Fibroblast of villous mesenchyme (primary cell): ENCODE data around the gene MPRIP. TPM values are rescaled to one million over a fixed set of nuclear protein-coding genes. Genes with fewer than 3 reads are reported as not detected.

ENCODE experiments used
- DNase-seq: peaks from one replicate; pipeline ENCODE4 v3.0.0-alpha.2; 2010; ENCODE audit warnings: low read depth
- H3K4me3 ChIP-seq: 2 replicates; pipeline ENCODE4 v1.5.1; 2011; ENCODE audit warnings: low read depth, mild to moderate bottlenecking, low read length
- CTCF ChIP-seq: IDR thresholded peaks from 2 replicates; pipeline ENCODE4 v1.5.1; 2012; ENCODE audit warnings: low read depth, mild to moderate bottlenecking, low read length; ENCODE audit not compliant: insufficient read depth
- total RNA-seq: library from RNA; depleted of rRNA; stranded (reverse); fragments of >200 nt; gene quantifications from 2 replicates; pipeline ENCODE4 v1.2.3, GENCODE V29; 2012

MPRIP gene
- total RNA-seq, 1 donor = 178 TPM

- TF ChIP-seq CTCF = no peak
- no peak for DNase-seq
These were observed 45.3 kb downstream of the MPRIP start for GRCh38 chr17:17087424-17088015.

GRCh38 chr17:17088086-17088485 lies 45.8 kb downstream of the MPRIP start:
- no peak for TF ChIP-seq CTCF
- no peak for DNase-seq
- H3K4me3 ChIP-seq = no peak overlapping the region

More at GRCh38 chr17:17087424-17088015, 45.3 kb downstream of the MPRIP start:
- H3K4me3 ChIP-seq = no peak overlapping the region

- no peak for DNase-seq
- no peak overlapping the region for H3K4me3 ChIP-seq
- TF ChIP-seq CTCF = no peak
These were observed 46.6 kb downstream of the MPRIP start for GRCh38 chr17:17088541-17089525.

GRCh38 chr17:17089796-17090641 lies 47.8 kb downstream of the MPRIP start:
- DNase-seq = no peak

GRCh38 chr17:17090642-17091103 lies 48.4 kb downstream of the MPRIP start:
- H3K4me3 ChIP-seq = no peak overlapping the region
- no peak for TF ChIP-seq CTCF
- DNase-seq = no peak

More at GRCh38 chr17:17089796-17090641, 47.8 kb downstream of the MPRIP start:
- TF ChIP-seq CTCF = no peak
- H3K4me3 ChIP-seq = no peak overlapping the region

GRCh38 chr17:17091276-17091675 lies 49.0 kb downstream of the MPRIP start:
- H3K4me3 ChIP-seq = no peak overlapping the region
- no peak for DNase-seq
- no peak for TF ChIP-seq CTCF
